ENCODE data around the gene LARGE2.

DNA sequence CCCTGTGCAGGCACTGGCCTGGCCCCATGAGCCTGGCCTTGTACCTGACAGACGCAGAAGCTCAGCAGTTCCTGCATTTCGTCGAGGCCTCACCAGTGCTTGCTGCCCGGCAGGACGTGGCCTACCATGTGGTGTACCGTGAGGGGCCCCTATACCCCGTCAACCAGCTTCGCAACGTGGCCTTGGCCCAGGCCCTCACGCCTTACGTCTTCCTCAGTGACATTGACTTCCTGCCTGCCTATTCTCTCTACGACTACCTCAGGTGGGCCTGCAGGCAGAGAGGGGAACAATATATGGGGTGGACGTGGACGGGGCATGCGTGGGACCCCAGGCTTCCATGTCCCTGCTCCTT, 4.9 kb downstream of the LARGE2 start:
- TF ChIP-seq, protein P1, sequence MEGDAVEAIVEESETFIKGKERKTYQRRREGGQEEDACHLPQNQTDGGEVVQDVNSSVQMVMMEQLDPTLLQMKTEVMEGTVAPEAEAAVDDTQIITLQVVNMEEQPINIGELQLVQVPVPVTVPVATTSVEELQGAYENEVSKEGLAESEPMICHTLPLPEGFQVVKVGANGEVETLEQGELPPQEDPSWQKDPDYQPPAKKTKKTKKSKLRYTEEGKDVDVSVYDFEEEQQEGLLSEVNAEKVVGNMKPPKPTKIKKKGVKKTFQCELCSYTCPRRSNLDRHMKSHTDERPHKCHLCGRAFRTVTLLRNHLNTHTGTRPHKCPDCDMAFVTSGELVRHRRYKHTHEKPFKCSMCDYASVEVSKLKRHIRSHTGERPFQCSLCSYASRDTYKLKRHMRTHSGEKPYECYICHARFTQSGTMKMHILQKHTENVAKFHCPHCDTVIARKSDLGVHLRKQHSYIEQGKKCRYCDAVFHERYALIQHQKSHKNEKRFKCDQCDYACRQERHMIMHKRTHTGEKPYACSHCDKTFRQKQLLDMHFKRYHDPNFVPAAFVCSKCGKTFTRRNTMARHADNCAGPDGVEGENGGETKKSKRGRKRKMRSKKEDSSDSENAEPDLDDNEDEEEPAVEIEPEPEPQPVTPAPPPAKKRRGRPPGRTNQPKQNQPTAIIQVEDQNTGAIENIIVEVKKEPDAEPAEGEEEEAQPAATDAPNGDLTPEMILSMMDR (IDR thresholded peaks at IDR 0.05; ENCODE audit: borderline replicate concordance, extremely low read depth, low read length, poor library complexity, severe bottlenecking), result no peak
- no peak for TF ChIP-seq EZH2 (IDR thresholded peaks at IDR 0.05; ENCODE audit: borderline replicate concordance, low read depth, low read length, severe bottlenecking)

Data from DND-41 (cell line).